ENCODE measurements around the gene MAGI2. TPM values are rescaled to one million over a fixed set of nuclear protein-coding genes. Genes with fewer than 3 reads are reported as not detected.

The MAGI2 gene
- total and polyA plus RNA-seq, 2 of the 13 experiments (the other 11 are each of a cell fraction or from before 2014, with no cell fraction given), result 1.5 to 3.8 TPM

- Histone ChIP-seq H4K20me1 (ENCODE audit: insufficient read depth, low read length) (no peaks in the 10 kb centered on the region), H3K4me2 (ENCODE audit: low read depth, low read length) (no peak overlapping the region), H3K27me3 (ENCODE audit: control insufficient read depth in 1 of 2, insufficient read depth in 2 of 2, low read length in 2 of 2) (no peaks in the 10 kb centered on the region), H3K36me3 (replicated peaks in 1 of 2; ENCODE audit: control insufficient read depth in 1 of 2, insufficient read depth in 2 of 2, low read length in 2 of 2) (no peaks in the 10 kb centered on the region), H2AFZ (ENCODE audit: low read length) (no peak overlapping the region), H3K4me1 (ENCODE audit: insufficient read depth, low read length) (no peaks in the 10 kb centered on the region), H3K9ac (ENCODE audit: insufficient read depth, low read depth, low read length) (no peak overlapping the region), H3K4me3 (replicated peaks in 1 of 3; ENCODE audit: insufficient read depth in 1 of 3, low read depth in 2 of 3, low read length in 3 of 3) (no peak overlapping the region), H3K9me3 (ENCODE audit: low read length) (no peaks in the 10 kb centered on the region), H3K27ac (ENCODE audit: extremely low read length, insufficient read depth, low read length) (no peak overlapping the region), H3K79me2 (ENCODE audit: insufficient read depth, low read length) (no peaks in the 10 kb centered on the region)
- DNase-seq (ENCODE audit: low spot score) (no peak), ATAC-seq (no peak), FAIRE-seq (no peak)
- intact Hi-C loops (cut with micrococcal nuclease; ENCODE audit: unreplicated experiment), result no loop called here
- no TSS peak for BruUV-seq (replicated peaks)
- in situ Hi-C loops (cut with HindIII; ENCODE audit: extremely low pct_ligation_motif_present, low pct_unique_long_range_greater_than_20kb), result loop anchor here (25.0 kb wide), 1 partner anchor 456 kb away; no protein-coding TSS in a partner anchor
- 85% methylated on average over 2 of the region's 2 CpGs for WGBS (ENCODE audit: low lambda C conversion rate)
- TF ChIP-seq ZNF383 (CRISPR knock-in tag; IDR thresholded peaks at IDR 0.05; ENCODE audit: borderline replicate concordance) (no peak), EEA1 (CRISPR knock-in tag; IDR thresholded peaks at IDR 0.05; ENCODE audit: borderline replicate concordance) (no peak), NFKBIZ (CRISPR knock-in tag; IDR thresholded peaks at IDR 0.05) (no peak), RNF219 (CRISPR knock-in tag; IDR thresholded peaks at IDR 0.05) (no peak), MXD3 (CRISPR knock-in tag; IDR thresholded peaks at IDR 0.05) (no peak), HDAC6 (IDR thresholded peaks at IDR 0.05; ENCODE audit: low read depth, low read length) (no peak), ZNF564 (CRISPR knock-in tag; IDR thresholded peaks at IDR 0.05) (no peak), MAFK (conservative IDR thresholded peaks at IDR 0.05 in 1 of 2, IDR thresholded peaks at IDR 0.05 in 1 of 2; ENCODE audit: low read length in 2 of 2) (peak; percentile 98 to 99), MAFF (IDR thresholded peaks at IDR 0.05; ENCODE audit: low read depth, low read length) (peak; percentile 99), NFE2L2 (IDR thresholded peaks at IDR 0.05; ENCODE audit: low read length) (peak; percentile 92)
- POLR2A ChIA-PET, result no interaction called here
- CTCF ChIA-PET (ENCODE audit: low intra/inter-chr PET ratio, low total read pairs), result no interaction called here
Observed at GRCh38 chr7:79281426-79281825, 172.0 kb downstream of the MAGI2 start.
